Stimulated activated naive B cell treated with anti-CD40 and anti-IgM and Interleukin-4, amounts not matched to agents 10 μg/mL and 1 μg/mL and 100 μg/mL, for 72 hours (primary cell): ENCODE measurements around the gene CARNS1.
A peak's percentile ranks its signal among the peaks of the same experiment; 100 is the strongest.

Source experiments
- ATAC-seq, 2 donors: fragments of 150-1000 bp; cut with Tn5 transposase; replicated peaks; 2 replicates each; pipeline ENCODE4 v1.10.0; 2021; ENCODE audit warnings: moderate library complexity in 1 of 2
- DNase-seq: peaks from one replicate; pipeline ENCODE4 v3.0.0; 2021
- H3K27ac Mint-ChIP-seq: one replicate; pipeline ENCODE4 v1.8.0; 2022; ENCODE audit warnings: mild to moderate bottlenecking, mixed read lengths
- H3K27me3 Mint-ChIP-seq, 2 donors: one replicate each; pipeline ENCODE4 v1.8.0; 2022; ENCODE audit warnings: mixed read lengths in 2 of 2
- H3K36me3 Mint-ChIP-seq, 2 donors: one replicate each; pipeline ENCODE4 v1.8.0; 2022; ENCODE audit warnings: mixed read lengths in 2 of 2, mild to moderate bottlenecking in 1 of 2
- H3K4me1 Mint-ChIP-seq, 2 donors: one replicate each; pipeline ENCODE4 v1.8.0; 2022; ENCODE audit warnings: mixed read lengths in 2 of 2, mild to moderate bottlenecking in 1 of 2
- H3K4me3 Mint-ChIP-seq, 2 donors: one replicate each; pipeline ENCODE4 v1.8.0; 2022; ENCODE audit warnings: mild to moderate bottlenecking in 2 of 2, mixed read lengths in 2 of 2, moderate library complexity in 1 of 2
- H3K9me3 Mint-ChIP-seq, 2 donors: one replicate each; pipeline ENCODE4 v1.8.0; 2022; ENCODE audit warnings: mixed read lengths in 2 of 2, mild to moderate bottlenecking in 1 of 2

Gene CARNS1

DNA sequence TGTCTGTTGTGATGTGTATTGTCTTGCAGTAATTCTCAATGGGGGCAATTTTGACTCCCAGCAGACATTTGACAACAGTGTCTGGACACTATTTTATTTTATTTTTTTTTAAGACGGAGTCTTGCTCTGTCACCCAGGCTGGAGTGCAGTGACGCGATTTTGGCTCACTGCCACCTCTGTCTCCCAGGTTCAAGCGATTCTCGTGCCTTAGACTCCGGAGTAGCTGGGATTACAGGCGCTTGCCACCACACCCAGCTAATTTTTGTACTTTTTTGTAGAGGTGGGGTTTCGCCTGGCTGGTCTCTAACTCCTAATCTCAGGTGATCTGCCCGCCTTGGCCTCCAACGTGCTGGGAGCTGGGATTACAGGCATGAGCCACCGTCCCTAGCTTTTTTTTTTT lies 14.2 kb downstream of the CARNS1 start:
- ATAC-seq, result no peak
- H3K36me3 Mint-ChIP-seq, result peaks cover 22 to 34% of the 10 kb centered on the region in 2 donors
- H3K4me3 Mint-ChIP-seq, result peak overlapping the region in 1 of 2 donors; percentile 51
- H3K27me3 Mint-ChIP-seq, result no peaks in the 10 kb centered on the region
- DNase-seq, result no peak
- peaks cover 35 to 65% of the 10 kb centered on the region in 2 donors for H3K4me1 Mint-ChIP-seq
- no peaks in the 10 kb centered on the region for H3K9me3 Mint-ChIP-seq
- peak overlapping the region; percentile 67 for H3K27ac Mint-ChIP-seq

- H3K9me3 Mint-ChIP-seq, result no peaks in the 10 kb centered on the region
- H3K4me3 Mint-ChIP-seq, result peak overlapping the region; percentile 11 to 60
- no peaks in the 10 kb centered on the region for H3K27me3 Mint-ChIP-seq
- DNase-seq, result no peak
- no peak for ATAC-seq
- peak overlapping the region; percentile 97 for H3K27ac Mint-ChIP-seq
- H3K4me1 Mint-ChIP-seq, result peaks cover 45 to 78% of the 10 kb centered on the region in 2 donors
- H3K36me3 Mint-ChIP-seq, result peaks cover 37 to 49% of the 10 kb centered on the region in 2 donors
Measured at GRCh38 chr11:67431346-67432249, 16.1 kb downstream of the CARNS1 start.

- Mint-ChIP-seq H3K4me3 (peak overlapping the region; percentile 48 to 60), H3K27me3 (no peaks in the 10 kb centered on the region), H3K27ac (peak overlapping the region; percentile 97), H3K9me3 (no peaks in the 10 kb centered on the region), H3K4me1 (peaks cover 48 to 78% of the 10 kb centered on the region in 2 donors), H3K36me3 (peaks cover 46 to 58% of the 10 kb centered on the region in 2 donors)
- ATAC-seq, result no peak
- DNase-seq, result no peak
Measured at GRCh38 chr11:67432655-67433349, 17.3 kb downstream of the CARNS1 start.

DNA sequence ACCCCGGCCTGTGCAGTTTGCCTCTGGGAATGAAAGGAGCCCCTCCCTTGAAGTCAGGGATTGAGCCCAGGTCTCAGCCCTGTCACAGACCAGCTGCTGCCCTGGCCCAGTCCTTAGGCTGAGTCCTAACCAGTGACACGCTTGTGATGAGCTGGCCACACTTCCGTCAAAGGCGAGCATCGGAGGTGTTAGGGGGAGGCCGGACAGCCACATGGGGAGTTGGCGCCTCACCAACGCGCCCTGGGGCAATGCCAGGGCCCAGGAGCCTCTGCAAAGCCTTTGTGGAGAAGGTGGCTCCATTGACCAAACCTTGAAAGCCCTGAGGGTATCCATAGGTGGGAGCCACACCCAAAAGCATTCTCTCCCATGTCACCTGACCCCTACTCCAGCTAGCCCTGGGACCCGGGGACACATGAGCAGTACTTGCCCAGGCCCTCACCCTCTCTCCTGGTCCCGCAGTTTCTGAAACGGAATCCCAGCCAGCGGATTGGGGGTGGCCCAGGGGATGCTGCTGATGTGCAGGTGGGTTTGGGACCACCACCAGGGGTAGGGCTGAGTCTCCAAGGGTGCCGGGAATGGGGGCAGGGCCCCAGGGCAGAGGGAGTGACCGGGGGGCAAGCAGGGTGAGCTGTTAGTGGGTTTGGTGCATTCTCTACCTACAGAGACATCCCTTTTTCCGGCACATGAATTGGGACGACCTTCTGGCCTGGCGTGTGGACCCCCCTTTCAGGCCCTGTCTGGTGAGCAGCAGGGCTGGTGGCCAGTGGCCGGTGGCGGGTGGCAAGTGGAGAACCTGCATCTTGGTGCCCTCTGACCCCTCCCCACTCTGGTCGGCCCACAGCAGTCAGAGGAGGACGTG lies 18.3 kb downstream of the CARNS1 start:
- Mint-ChIP-seq H3K9me3 (no peaks in the 10 kb centered on the region), H3K27me3 (no peaks in the 10 kb centered on the region), H3K4me3 (peak overlapping the region; percentile 62 to 99), H3K36me3 (peaks cover 48 to 65% of the 10 kb centered on the region in 2 donors), H3K27ac (peak overlapping the region; percentile 97), H3K4me1 (peaks cover 52 to 80% of the 10 kb centered on the region in 2 donors)
- DNase-seq (no peak), ATAC-seq (no peak)

DNA sequence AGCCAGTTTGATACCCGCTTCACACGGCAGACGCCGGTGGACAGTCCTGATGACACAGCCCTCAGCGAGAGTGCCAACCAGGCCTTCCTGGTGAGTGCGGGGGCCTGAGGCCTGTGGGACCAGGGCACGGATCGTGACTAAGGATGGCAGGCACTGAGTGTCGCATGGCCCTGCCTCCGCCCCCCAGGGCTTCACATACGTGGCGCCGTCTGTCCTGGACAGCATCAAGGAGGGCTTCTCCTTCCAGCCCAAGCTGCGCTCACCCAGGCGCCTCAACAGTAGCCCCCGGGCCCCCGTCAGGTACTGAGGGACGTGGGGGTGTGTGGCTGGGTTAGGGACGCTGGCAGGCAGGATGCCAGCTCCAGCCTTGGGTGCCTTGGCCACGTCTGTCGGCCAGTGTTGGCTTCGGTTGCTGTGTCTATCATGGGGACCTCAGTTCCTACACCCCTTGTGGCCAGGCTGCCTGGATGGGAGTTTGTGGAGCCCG lies 19.0 kb downstream of the CARNS1 start:
- peaks cover 54 to 82% of the 10 kb centered on the region in 2 donors for H3K4me1 Mint-ChIP-seq
- no peaks in the 10 kb centered on the region for H3K27me3 Mint-ChIP-seq
- peaks cover 55 to 71% of the 10 kb centered on the region in 2 donors for H3K36me3 Mint-ChIP-seq

GRCh38 chr11:67435031-67435726 lies 19.7 kb downstream of the CARNS1 start:
- Mint-ChIP-seq H3K9me3 (no peaks in the 10 kb centered on the region), H3K4me3 (peak overlapping the region; percentile 95 to 99), H3K4me1 (peaks cover 59 to 85% of the 10 kb centered on the region in 2 donors), H3K36me3 (peaks cover 61 to 78% of the 10 kb centered on the region in 2 donors), H3K27ac (peak overlapping the region; percentile 97), H3K27me3 (no peaks in the 10 kb centered on the region)
- DNase-seq, result no peak
- no peak for ATAC-seq

More for the DNA sequence above, 19.0 kb downstream of the CARNS1 start:
- Mint-ChIP-seq H3K27ac (peak overlapping the region; percentile 97), H3K9me3 (no peaks in the 10 kb centered on the region), H3K4me3 (peak overlapping the region; percentile 62 to 99)
- DNase-seq, result no peak
- no peak for ATAC-seq

- Mint-ChIP-seq H3K4me3 (peak overlapping the region; percentile 95 to 99), H3K4me1 (peaks cover 64 to 90% of the 10 kb centered on the region in 2 donors), H3K27me3 (no peaks in the 10 kb centered on the region), H3K9me3 (no peaks in the 10 kb centered on the region), H3K36me3 (peaks cover 61 to 78% of the 10 kb centered on the region in 2 donors), H3K27ac (peak overlapping the region; percentile 97)
- ATAC-seq, result no peak
- no peak for DNase-seq
Measured at GRCh38 chr11:67435727-67436458, 20.4 kb downstream of the CARNS1 start.

DNA sequence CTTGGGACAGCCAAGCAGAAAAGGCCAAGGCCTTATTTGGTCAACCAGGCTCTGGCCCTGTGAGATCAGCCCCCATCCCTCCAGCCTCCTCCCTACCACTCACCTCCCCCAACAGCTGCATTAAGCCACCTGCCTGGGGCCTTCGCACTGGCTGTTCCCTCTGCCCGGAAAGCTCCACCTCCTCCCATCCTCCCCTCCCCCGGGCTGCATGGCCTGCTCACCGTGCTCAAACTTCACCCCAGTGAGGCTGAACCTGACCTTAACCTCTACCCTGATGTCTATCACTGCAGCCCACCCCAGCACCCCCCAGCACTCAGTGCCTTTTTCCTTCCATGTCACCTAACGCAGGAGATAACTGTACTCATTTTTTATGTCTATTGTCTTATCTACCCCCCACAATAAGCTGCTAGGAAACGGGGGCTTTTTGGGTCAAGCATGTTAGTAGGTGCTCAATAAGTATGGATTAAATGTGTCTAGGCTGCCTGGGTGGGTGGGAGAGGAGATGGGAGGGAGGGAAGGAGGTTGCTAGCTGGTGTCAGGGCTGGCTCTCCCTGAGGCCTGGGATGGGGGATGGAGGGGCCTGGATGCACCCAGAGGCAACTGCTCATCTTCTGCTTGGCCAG lies 21.1 kb downstream of the CARNS1 start:
- H3K4me1 Mint-ChIP-seq, result peaks cover 67 to 90% of the 10 kb centered on the region in 2 donors

GRCh38 chr11:67437082-67437808 lies 21.8 kb downstream of the CARNS1 start, which contains the start of gene PTPRCAP:
Gene PTPRCAP, minus strand, starts transcription at chr11:67437682. Its CDS starts 63 bp downstream, at chr11:67437619.
- peak; percentile 41 to 57 for ATAC-seq
- Mint-ChIP-seq H3K27ac (peak within 1 kb of the TSS; percentile 97), H3K4me1 (peaks cover 66 to 90% of the 10 kb centered on the region in 2 donors), H3K36me3 (peaks cover 53 to 80% of the 10 kb centered on the region in 2 donors), H3K27me3 (no peaks in the 10 kb centered on the region), H3K9me3 (no peaks in the 10 kb centered on the region), H3K4me3 (peak within 1 kb of the TSS; percentile 95 to 99)
- peak; percentile 74 for DNase-seq

More for the DNA sequence above, 21.1 kb downstream of the CARNS1 start:
- peaks cover 60 to 82% of the 10 kb centered on the region in 2 donors for H3K36me3 Mint-ChIP-seq
- peak; percentile 68 to 73 for ATAC-seq
- no peaks in the 10 kb centered on the region for H3K27me3 Mint-ChIP-seq
- peak; percentile 87 for DNase-seq
- H3K27ac Mint-ChIP-seq, result peak overlapping the region; percentile 97
- peak overlapping the region; percentile 95 to 99 for H3K4me3 Mint-ChIP-seq
- no peaks in the 10 kb centered on the region for H3K9me3 Mint-ChIP-seq

DNA sequence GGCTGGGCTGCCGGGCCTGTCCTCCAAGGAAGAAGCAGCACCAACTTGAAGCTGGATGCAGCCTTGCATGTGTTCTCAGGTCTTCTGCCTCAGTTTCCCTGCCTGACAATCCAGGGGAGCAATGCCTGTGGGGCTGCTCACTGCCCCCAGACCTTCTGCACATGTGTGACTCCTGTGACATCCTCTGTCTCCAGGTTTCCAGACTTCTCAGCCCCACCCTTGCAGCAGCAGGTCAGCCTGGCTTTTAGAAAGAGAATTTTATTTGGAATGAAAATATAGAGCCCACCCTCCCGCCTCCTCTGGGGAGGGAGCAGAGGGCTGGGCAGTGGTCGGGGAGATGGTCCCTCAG lies 22.3 kb downstream of the CARNS1 start:
- H3K27me3 Mint-ChIP-seq, result no peaks in the 10 kb centered on the region
- peak overlapping the region; percentile 95 to 99 for H3K4me3 Mint-ChIP-seq
- ATAC-seq, result no peak
- H3K36me3 Mint-ChIP-seq, result peaks cover 54 to 79% of the 10 kb centered on the region in 2 donors
- H3K9me3 Mint-ChIP-seq, result no peaks in the 10 kb centered on the region
- peak overlapping the region; percentile 97 for H3K27ac Mint-ChIP-seq
- H3K4me1 Mint-ChIP-seq, result peaks cover 66 to 90% of the 10 kb centered on the region in 2 donors
- no peak for DNase-seq

DNA sequence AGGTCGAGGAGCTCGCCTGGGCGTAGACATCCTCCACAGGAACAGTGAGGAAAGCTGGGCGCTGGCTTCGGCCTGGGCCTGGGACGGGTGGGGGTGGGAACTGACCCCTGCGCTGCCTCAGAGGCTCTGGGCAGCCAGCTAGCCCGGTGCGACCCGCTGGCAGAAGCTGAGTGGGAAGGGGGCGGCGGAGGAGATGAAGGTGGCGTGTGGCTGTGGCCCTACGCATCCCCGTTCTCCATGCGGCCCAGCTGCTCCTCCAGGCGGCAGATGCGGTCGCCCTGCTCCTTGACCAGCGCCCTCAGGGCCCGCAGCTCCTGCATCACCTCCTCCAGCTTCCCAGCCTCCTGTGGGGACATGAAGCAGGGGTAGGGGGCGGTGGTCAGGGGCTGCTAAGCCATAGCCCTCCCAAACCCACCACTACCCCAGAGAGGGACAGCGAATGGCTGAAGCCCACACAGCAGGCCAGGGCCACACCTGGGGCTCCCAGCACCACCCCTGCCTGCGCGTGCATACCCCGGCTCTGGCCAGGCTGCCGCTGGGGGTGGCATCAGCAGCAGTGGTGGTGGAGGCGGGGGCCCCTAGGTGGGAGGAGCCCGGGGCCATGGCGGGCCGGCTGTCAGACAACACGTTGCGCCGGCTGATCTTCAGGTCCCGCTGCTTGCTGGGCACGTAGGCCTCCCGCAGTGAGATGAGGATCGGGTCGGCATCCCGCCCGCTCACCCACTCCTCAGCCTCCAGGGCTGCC lies 22.9 kb downstream of the CARNS1 start:
- no peak for DNase-seq
- Mint-ChIP-seq H3K4me3 (peak overlapping the region; percentile 95 to 99), H3K36me3 (peaks cover 50 to 74% of the 10 kb centered on the region in 2 donors), H3K4me1 (peaks cover 61 to 88% of the 10 kb centered on the region in 2 donors), H3K27ac (peak overlapping the region; percentile 97), H3K27me3 (no peaks in the 10 kb centered on the region), H3K9me3 (no peaks in the 10 kb centered on the region)
- ATAC-seq, result no peak
